Measurements from ENCODE around the gene TBC1D3I. TPM values are rescaled to one million over a fixed set of nuclear protein-coding genes. Genes with fewer than 3 reads are reported as not detected.
"Not testable (repeated sequence)": the region's sequence is repeated elsewhere in the genome, so short reads cannot be mapped to it uniquely, and the experiment has no call there.

Gene TBC1D3I
- total RNA-seq (2014; rRNA removed; shearing (Covaris generic)), result not detected in 2 replicates
- polyA plus RNA-seq (2016; fragmentation: Nextera tagmentation; extraction: Ambion mirVana), result not detected in 2 replicates

DNA sequence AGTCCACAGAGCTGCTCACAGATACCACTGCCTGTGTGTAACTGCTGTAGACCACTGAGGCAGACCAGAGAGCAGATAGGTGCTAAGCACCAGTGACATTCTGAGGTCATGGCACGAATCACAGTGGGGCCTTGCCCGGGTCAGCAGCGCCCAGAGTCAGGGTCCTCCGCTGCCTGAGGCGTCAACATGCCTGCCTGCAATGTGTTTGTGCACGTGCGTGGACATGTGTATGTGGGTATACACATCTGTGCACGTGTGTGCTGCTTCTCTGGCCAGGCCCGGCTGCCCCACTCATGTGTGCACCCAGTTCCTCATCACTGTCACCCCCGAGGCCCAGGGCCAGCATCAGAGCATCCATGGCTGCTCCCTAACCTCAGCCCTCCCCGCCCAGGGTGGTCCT, at the start of gene TBC1D3I:
Gene TBC1D3I (minus strand): TSS at position 101 of the 400 bp plus-strand sequence. CDS start 1,585 bp downstream, outside the sequence.
- 60% methylated on average over 1 of the region's 11 CpGs; no CpG with 5 or more reads in 1 of the 2 experiments for WGBS, 2 experiments (ENCODE audit: low coverage in 1 of 2, low lambda C conversion rate in 2 of 2, missing lambda C conversion rate in 2 of 2)
- H3K4me1 ChIP-seq (ENCODE audit: insufficient read depth); H3K9me3 ChIP-seq (ENCODE audit: low read depth); H3K4me2 ChIP-seq (ENCODE audit: unreplicated experiment); H2AFZ ChIP-seq; H3K36me3 ChIP-seq (ENCODE audit: low read depth); H3K27me3 ChIP-seq (replicated peaks; ENCODE audit: insufficient read depth); DNase-seq; H3K79me2 ChIP-seq (ENCODE audit: insufficient read depth); H3K27ac ChIP-seq; H3K9ac ChIP-seq; H3K9me2 ChIP-seq (ENCODE audit: insufficient read depth); H3F3A ChIP-seq (ENCODE audit: insufficient read depth); in situ Hi-C loops (cut with MboI); H4K20me1 ChIP-seq (ENCODE audit: insufficient read depth); H3K4me3 ChIP-seq: not testable (repeated sequence)

DNA sequence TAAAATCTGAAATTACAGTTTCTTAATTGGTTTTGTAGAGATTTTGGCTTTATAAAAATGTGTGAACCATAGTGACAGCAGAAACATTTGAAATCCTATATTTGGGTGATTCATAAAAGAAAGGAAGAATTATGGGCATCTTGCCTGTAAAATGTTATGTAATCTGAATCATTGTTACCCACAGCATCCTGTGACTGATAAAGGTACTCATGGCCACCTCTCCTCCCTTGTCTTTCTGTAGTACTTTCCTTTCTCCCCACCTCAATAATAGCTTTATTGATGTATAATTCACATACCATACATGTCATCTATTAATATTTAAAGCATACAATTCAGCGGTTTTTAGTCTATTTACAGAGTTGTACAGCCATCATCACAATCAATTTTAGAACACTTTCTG, 30.8 kb upstream of the TBC1D3I start:
- H3K27ac ChIP-seq; H2AFZ ChIP-seq; H3K9me2 ChIP-seq (ENCODE audit: insufficient read depth); H3K36me3 ChIP-seq (ENCODE audit: low read depth); H3K4me2 ChIP-seq (ENCODE audit: unreplicated experiment); H4K20me1 ChIP-seq (ENCODE audit: insufficient read depth); H3K4me1 ChIP-seq (ENCODE audit: insufficient read depth); H3K27me3 ChIP-seq (replicated peaks; ENCODE audit: insufficient read depth); in situ Hi-C loops (cut with MboI); H3K9ac ChIP-seq; DNase-seq; H3F3A ChIP-seq (ENCODE audit: insufficient read depth); H3K79me2 ChIP-seq (ENCODE audit: insufficient read depth); H3K4me3 ChIP-seq; H3K9me3 ChIP-seq (ENCODE audit: low read depth): not testable (repeated sequence)
- no CpG with 5 or more reads among the region's 1 CpG for WGBS, 2 experiments (ENCODE audit: low coverage in 1 of 2, low lambda C conversion rate in 2 of 2, missing lambda C conversion rate in 2 of 2)

DNA sequence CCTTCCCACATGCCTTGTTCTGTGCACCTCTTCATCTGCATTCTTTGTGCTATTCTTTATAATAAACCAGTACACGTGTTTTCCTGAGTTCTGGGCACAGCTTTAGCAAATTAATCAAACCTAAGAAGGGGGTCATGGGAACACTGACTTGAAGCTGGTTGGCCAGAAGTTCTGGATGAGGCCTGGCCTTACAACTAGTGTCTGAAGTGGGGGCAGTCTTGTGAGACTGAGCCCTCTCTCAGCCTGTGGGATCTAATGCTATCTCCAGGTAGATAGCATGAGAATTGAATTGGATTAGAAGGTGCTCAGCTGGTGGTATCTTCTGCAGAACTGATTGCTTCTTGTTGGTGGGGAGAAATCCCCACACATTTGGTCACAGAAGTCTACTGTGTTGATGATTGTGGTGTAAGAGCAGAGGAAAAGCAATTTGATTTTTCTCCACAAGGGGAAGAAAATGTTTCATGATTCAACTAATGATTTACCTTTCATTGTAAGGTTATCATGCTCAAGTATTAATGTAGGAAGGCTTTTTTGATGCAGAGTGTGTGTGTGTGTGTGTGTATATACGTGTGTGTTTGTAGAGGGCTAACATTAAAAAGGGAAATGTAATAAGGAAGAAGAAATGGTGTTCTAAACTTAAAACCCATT, 25.7 kb upstream of the TBC1D3I start:
- H3K4me3 ChIP-seq; H3K4me2 ChIP-seq (ENCODE audit: unreplicated experiment); DNase-seq; H3K4me1 ChIP-seq (ENCODE audit: insufficient read depth); H3K9me3 ChIP-seq (ENCODE audit: low read depth); H2AFZ ChIP-seq; H3K27me3 ChIP-seq (replicated peaks; ENCODE audit: insufficient read depth); H3K9ac ChIP-seq; H4K20me1 ChIP-seq (ENCODE audit: insufficient read depth); H3K36me3 ChIP-seq (ENCODE audit: low read depth); in situ Hi-C loops (cut with MboI); H3K79me2 ChIP-seq (ENCODE audit: insufficient read depth); H3K9me2 ChIP-seq (ENCODE audit: insufficient read depth); H3F3A ChIP-seq (ENCODE audit: insufficient read depth); H3K27ac ChIP-seq: not testable (repeated sequence)
- WGBS, 2 experiments (ENCODE audit: low coverage in 1 of 2, low lambda C conversion rate in 2 of 2, missing lambda C conversion rate in 2 of 2), result 5 to 6% methylated on average over 1 of the region's 2 CpGs

DNA sequence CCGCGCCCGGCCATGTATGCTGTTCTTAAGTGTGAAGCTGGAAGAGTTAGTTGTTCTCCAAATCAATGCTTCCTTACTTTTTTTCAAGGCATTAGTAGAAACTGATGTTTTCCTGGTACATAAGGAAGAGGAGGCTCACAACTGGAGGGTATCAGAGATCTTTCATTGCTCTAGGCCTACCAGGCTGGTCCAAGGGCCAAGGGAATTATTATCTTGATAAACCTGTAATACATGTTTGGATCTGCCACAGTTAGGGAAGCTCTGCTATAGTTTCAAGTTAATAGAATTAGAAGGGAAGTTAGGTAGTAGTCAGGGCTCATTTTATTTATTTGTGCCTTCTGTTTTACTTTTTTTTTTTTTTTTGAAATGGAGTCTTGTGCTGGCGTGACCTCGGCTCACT, 19.8 kb upstream of the TBC1D3I start:
- H3K4me1 ChIP-seq (ENCODE audit: insufficient read depth); H3K27me3 ChIP-seq (replicated peaks; ENCODE audit: insufficient read depth); H3K27ac ChIP-seq; H3K4me3 ChIP-seq; H3K9ac ChIP-seq; H3K36me3 ChIP-seq (ENCODE audit: low read depth); DNase-seq; H3K79me2 ChIP-seq (ENCODE audit: insufficient read depth); H2AFZ ChIP-seq; H3K9me2 ChIP-seq (ENCODE audit: insufficient read depth); H3K9me3 ChIP-seq (ENCODE audit: low read depth); H4K20me1 ChIP-seq (ENCODE audit: insufficient read depth); H3F3A ChIP-seq (ENCODE audit: insufficient read depth); H3K4me2 ChIP-seq (ENCODE audit: unreplicated experiment); in situ Hi-C loops (cut with MboI): not testable (repeated sequence)
- 81 to 100% methylated on average over 2 of the region's 5 CpGs for WGBS, 2 experiments (ENCODE audit: low coverage in 1 of 2, low lambda C conversion rate in 2 of 2, missing lambda C conversion rate in 2 of 2)

DNA sequence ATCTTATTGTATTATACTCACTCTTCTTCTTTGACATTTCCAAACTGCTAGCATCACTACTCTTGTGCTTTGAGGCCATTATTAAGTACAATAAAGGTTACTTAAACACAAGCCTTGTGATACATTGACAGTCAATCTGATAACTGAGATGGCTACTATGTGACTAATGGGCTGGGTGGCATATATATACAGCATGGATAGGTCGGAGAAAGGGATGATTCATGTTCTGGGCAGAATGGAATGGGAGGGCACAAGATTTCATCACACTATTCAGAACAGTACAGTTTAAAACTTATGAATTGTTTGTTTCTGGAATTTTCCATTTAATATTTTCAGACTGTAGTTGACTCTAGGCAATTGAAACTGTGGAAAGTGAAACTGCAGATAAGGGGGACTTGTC, 18.9 kb upstream of the TBC1D3I start:
- H3F3A ChIP-seq (ENCODE audit: insufficient read depth); H3K79me2 ChIP-seq (ENCODE audit: insufficient read depth); H2AFZ ChIP-seq; H3K9me3 ChIP-seq (ENCODE audit: low read depth); H3K4me2 ChIP-seq (ENCODE audit: unreplicated experiment); H3K27ac ChIP-seq; H3K36me3 ChIP-seq (ENCODE audit: low read depth); H3K4me1 ChIP-seq (ENCODE audit: insufficient read depth); H3K4me3 ChIP-seq; DNase-seq; H3K9me2 ChIP-seq (ENCODE audit: insufficient read depth); H3K27me3 ChIP-seq (replicated peaks; ENCODE audit: insufficient read depth); H4K20me1 ChIP-seq (ENCODE audit: insufficient read depth); H3K9ac ChIP-seq; in situ Hi-C loops (cut with MboI): not testable (repeated sequence)
- no CpG with 5 or more reads among the region's 1 CpG for WGBS, 2 experiments (ENCODE audit: low coverage in 1 of 2, low lambda C conversion rate in 2 of 2, missing lambda C conversion rate in 2 of 2)

DNA sequence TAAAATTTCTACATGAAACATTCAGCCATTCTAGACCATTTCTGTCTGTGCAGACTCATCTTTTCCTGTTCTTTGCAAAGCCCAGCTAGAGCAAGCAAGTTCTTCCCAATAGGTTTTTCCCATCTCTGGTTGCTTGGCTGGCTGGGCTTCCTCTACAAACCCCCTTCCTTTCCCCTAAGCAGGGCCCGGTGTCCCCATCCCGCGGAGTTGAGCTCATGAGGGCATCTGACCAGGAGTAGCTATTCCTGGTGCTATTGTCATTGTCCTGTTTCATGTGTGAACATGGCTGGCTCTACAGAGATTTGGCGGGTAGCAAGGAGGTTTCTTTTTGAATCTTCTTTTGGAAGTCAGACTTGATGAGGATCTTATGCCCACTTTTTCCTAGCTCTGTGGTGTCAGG, 22.3 kb downstream of the TBC1D3I start:
- H3K9me3 ChIP-seq (ENCODE audit: low read depth); H2AFZ ChIP-seq; H3K79me2 ChIP-seq (ENCODE audit: insufficient read depth); H3K36me3 ChIP-seq (ENCODE audit: low read depth); H3K27ac ChIP-seq; H3K4me2 ChIP-seq (ENCODE audit: unreplicated experiment); H3K9ac ChIP-seq; H3K9me2 ChIP-seq (ENCODE audit: insufficient read depth); H4K20me1 ChIP-seq (ENCODE audit: insufficient read depth); H3K4me3 ChIP-seq; H3F3A ChIP-seq (ENCODE audit: insufficient read depth); H3K4me1 ChIP-seq (ENCODE audit: insufficient read depth); in situ Hi-C loops (cut with MboI); DNase-seq; H3K27me3 ChIP-seq (replicated peaks; ENCODE audit: insufficient read depth): not testable (repeated sequence)
- 79 to 82% methylated on average over 3 to 4 of the region's 4 CpGs for WGBS, 2 experiments (ENCODE audit: low coverage in 1 of 2, low lambda C conversion rate in 2 of 2, missing lambda C conversion rate in 2 of 2)

DNA sequence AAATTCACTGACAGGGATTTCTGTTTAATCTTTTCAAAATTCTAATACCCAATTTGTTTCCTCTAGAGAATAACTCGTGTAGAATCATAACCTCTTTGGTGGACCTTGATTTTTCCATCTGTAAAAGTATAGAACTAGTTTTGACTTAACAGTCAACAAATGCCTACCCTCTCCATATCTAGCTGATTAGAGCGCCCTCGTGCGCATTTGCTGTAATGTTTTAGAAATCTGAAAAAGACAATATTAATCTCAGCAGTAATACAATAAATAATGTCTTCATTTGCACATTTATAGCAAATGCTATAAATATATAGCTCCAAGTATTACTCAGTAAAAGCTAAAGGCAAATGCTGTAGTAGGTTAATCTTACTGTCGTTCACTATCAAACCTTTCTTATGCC, 34.7 kb downstream of the TBC1D3I start:
- H3K79me2 ChIP-seq (ENCODE audit: insufficient read depth); H2AFZ ChIP-seq; H3K4me2 ChIP-seq (ENCODE audit: unreplicated experiment); H3K4me3 ChIP-seq; in situ Hi-C loops (cut with MboI); H3K4me1 ChIP-seq (ENCODE audit: insufficient read depth); H4K20me1 ChIP-seq (ENCODE audit: insufficient read depth); DNase-seq; H3K9me2 ChIP-seq (ENCODE audit: insufficient read depth); H3K27me3 ChIP-seq (replicated peaks; ENCODE audit: insufficient read depth); H3K27ac ChIP-seq; H3K9ac ChIP-seq; H3K36me3 ChIP-seq (ENCODE audit: low read depth); H3F3A ChIP-seq (ENCODE audit: insufficient read depth); H3K9me3 ChIP-seq (ENCODE audit: low read depth): not testable (repeated sequence)
- 39 to 47% methylated on average over 5 of the region's 5 CpGs for WGBS, 2 experiments (ENCODE audit: low coverage in 1 of 2, low lambda C conversion rate in 2 of 2, missing lambda C conversion rate in 2 of 2)

DNA sequence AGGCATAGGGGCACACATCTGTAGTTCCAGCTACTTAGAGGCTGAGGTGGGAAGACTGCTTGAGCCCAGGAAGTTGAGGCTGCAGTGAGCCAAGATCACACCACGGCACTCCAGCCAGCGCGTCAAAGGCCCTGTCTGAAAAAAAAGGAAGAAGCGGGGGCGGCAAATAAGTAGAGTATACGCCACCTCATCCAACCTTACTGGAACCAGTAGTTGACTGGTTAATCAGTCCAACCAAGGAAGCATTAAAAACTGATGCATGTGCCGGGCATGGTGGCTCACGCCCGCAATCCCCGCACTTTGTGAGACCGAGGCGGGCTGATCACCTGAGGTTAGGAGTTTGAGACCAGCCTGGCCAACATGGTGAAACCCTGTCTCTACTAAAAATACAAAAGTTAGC, 41.4 kb downstream of the TBC1D3I start:
- WGBS, 2 experiments (ENCODE audit: low coverage in 1 of 2, low lambda C conversion rate in 2 of 2, missing lambda C conversion rate in 2 of 2), result 80 to 83% methylated on average over 12 of the region's 12 CpGs
- H3K4me2 ChIP-seq (ENCODE audit: unreplicated experiment); H3K9ac ChIP-seq; H3K4me3 ChIP-seq; H3K4me1 ChIP-seq (ENCODE audit: insufficient read depth); H3K36me3 ChIP-seq (ENCODE audit: low read depth); H3K79me2 ChIP-seq (ENCODE audit: insufficient read depth); DNase-seq; H3K27me3 ChIP-seq (replicated peaks; ENCODE audit: insufficient read depth); H3F3A ChIP-seq (ENCODE audit: insufficient read depth); H2AFZ ChIP-seq; H4K20me1 ChIP-seq (ENCODE audit: insufficient read depth); H3K9me3 ChIP-seq (ENCODE audit: low read depth); H3K9me2 ChIP-seq (ENCODE audit: insufficient read depth); H3K27ac ChIP-seq; in situ Hi-C loops (cut with MboI): not testable (repeated sequence)

Measured in GM23248 (cell line).